SK-N-MC (cell line): ENCODE data around the gene RBM26.

Source experiments
- EZH2 ChIP-seq: fragments of 200-600 bp; sonication (generic); IDR thresholded peaks from one replicate; pipeline ENCODE4 v1.6.1; 2017; ENCODE audit warnings: antibody characterized with exemption
- FOXP2 ChIP-seq: optimal IDR thresholded peaks from 2 replicates; pipeline ENCODE3; 2011; ENCODE audit warnings: mild to moderate bottlenecking, moderate library complexity; ENCODE audit not compliant: insufficient read depth; ENCODE audit errors: extremely low read length, control extremely low read depth
- POLR2AphosphoS5 ChIP-seq: IDR thresholded peaks from 2 replicates; pipeline ENCODE4 v1.6.1; 2012; ENCODE audit warnings: mild to moderate bottlenecking, low read depth, low read length, borderline replicate concordance

DNA sequence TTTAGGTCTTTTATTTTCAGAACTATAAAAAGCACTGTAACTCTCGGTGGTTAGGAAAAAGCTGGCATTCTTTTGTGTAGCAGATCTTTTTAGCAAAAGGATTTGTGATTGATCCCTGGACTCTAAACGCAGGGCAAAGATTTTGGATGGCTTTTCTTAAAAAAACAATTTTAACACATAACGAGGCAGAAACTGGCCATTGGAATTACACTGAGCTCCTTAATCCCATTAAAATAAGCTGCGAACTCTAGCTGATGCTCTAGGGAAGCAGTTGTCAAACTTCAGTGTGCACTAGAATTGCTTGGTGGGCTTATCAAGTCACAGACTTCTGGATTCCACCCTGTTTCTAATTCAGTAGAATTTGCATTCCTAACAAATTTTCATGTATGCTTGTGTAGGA, 41.1 kb upstream of the RBM26 start:
- TF ChIP-seq POLR2AphosphoS5 (no peak), EZH2 (no peak), FOXP2 (no peak)
